Measurements from ENCODE around the gene NEK4.
A peak's percentile ranks its signal among the peaks of the same experiment; 100 is the strongest.
"Not testable (repeated sequence)": the region's sequence is repeated elsewhere in the genome, so short reads cannot be mapped to it uniquely, and the experiment has no call there.

Gene NEK4

GRCh38 chr3:52743152-52743551 is 27.6 kb downstream of the NEK4 start:
- DNase-seq (ENCODE audit: low read depth in 2 of 3, low spot score in 1 of 3): no peak

GRCh38 chr3:52742418-52743041 is 28.2 kb downstream of the NEK4 start:
- peak in 1 of 3 donors; percentile 15 for DNase-seq (ENCODE audit: low read depth in 2 of 3, low spot score in 1 of 3)

GRCh38 chr3:52739730-52740129 is 31.0 kb downstream of the NEK4 start:
- DNase-seq (ENCODE audit: low read depth in 2 of 3, low spot score in 1 of 3): no peak

GRCh38 chr3:52733256-52733891 is 37.4 kb downstream of the NEK4 start:
- DNase-seq (ENCODE audit: low read depth in 2 of 3, low spot score in 1 of 3): no peak

GRCh38 chr3:52731590-52731989 is 39.1 kb downstream of the NEK4 start:
- no peak for DNase-seq (ENCODE audit: low read depth in 2 of 3, low spot score in 1 of 3)

- DNase-seq (ENCODE audit: low read depth in 2 of 3, low spot score in 1 of 3): no peak
Observed at GRCh38 chr3:52730681-52731080, 40.1 kb downstream of the NEK4 start.

GRCh38 chr3:52728753-52729152 is 42.0 kb downstream of the NEK4 start:
- not testable (repeated sequence) for DNase-seq (ENCODE audit: low read depth in 2 of 3, low spot score in 1 of 3)

GRCh38 chr3:52724511-52724910 is 46.2 kb downstream of the NEK4 start:
- no peak for DNase-seq (ENCODE audit: low read depth in 2 of 3, low spot score in 1 of 3)

GRCh38 chr3:52723935-52724334 is 46.8 kb downstream of the NEK4 start:
- DNase-seq (ENCODE audit: low read depth in 2 of 3, low spot score in 1 of 3): no peak

GRCh38 chr3:52722491-52722890 is 48.2 kb downstream of the NEK4 start:
- DNase-seq (ENCODE audit: low read depth in 2 of 3, low spot score in 1 of 3): no peak

- no peak for DNase-seq (ENCODE audit: low read depth in 2 of 3, low spot score in 1 of 3)
Observed at GRCh38 chr3:52721730-52722008, 49.1 kb downstream of the NEK4 start.

- no peak for DNase-seq (ENCODE audit: low read depth in 2 of 3, low spot score in 1 of 3)
Observed at GRCh38 chr3:52721002-52721729, 49.6 kb downstream of the NEK4 start.

- no peak for DNase-seq (ENCODE audit: low read depth in 2 of 3, low spot score in 1 of 3)
Observed at GRCh38 chr3:52719618-52720017, 51.1 kb downstream of the NEK4 start.

GRCh38 chr3:52715714-52716305 is 54.9 kb downstream of the NEK4 start:
- no peak for DNase-seq (ENCODE audit: low read depth in 2 of 3, low spot score in 1 of 3)

GRCh38 chr3:52714335-52715302 is 56.1 kb downstream of the NEK4 start:
- no peak for DNase-seq (ENCODE audit: low read depth in 2 of 3, low spot score in 1 of 3)

- DNase-seq (ENCODE audit: low read depth in 2 of 3, low spot score in 1 of 3): no peak
Observed at GRCh38 chr3:52712291-52713212, 58.2 kb downstream of the NEK4 start.

GRCh38 chr3:52710512-52710911 is 60.2 kb downstream of the NEK4 start:
- DNase-seq (ENCODE audit: low read depth in 2 of 3, low spot score in 1 of 3): no peak

- no peak for DNase-seq (ENCODE audit: low read depth in 2 of 3, low spot score in 1 of 3)
Observed at GRCh38 chr3:52707585-52707984, 63.2 kb downstream of the NEK4 start.

GRCh38 chr3:52705688-52706686 is 64.8 kb downstream of the NEK4 start, which contains the start of the genes GLT8D1 and SPCS1:
Gene GLT8D1, minus strand, starts transcription at chr3:52705791. Its CDS starts 5,331 bp downstream, at chr3:52700460.
Gene SPCS1, plus strand, starts transcription at chr3:52706106. Its CDS starts 141 bp downstream, at chr3:52706247.
- DNase-seq (ENCODE audit: low read depth in 2 of 3, low spot score in 1 of 3): peak; percentile 63 to 83 (median 68)
